Measurements from ENCODE around the gene IFRD1. TPM values are rescaled to one million over a fixed set of nuclear protein-coding genes. Genes with fewer than 3 reads are reported as not detected.
"Not testable (repeated sequence)": the region's sequence is repeated elsewhere in the genome, so short reads cannot be mapped to it uniquely, and the experiment has no call there.

IFRD1 gene
- polyA plus RNA-seq, 5 donors, result 34.9 to 54.2 (median 47.0) TPM

GRCh38 chr7:112511451-112512202, 61.4 kb downstream of the IFRD1 start:
- DNase-seq, result no peak

- no peak for DNase-seq
Observed at GRCh38 chr7:112512451-112513210, 62.4 kb downstream of the IFRD1 start.

GRCh38 chr7:112515989-112516388, 65.7 kb downstream of the IFRD1 start:
- no peak for DNase-seq

- not testable (repeated sequence) for DNase-seq
Observed at GRCh38 chr7:112516418-112516817, 66.2 kb downstream of the IFRD1 start.

- no peak for DNase-seq
Observed at GRCh38 chr7:112517487-112517886, 67.2 kb downstream of the IFRD1 start.

GRCh38 chr7:112520787-112521186, 70.5 kb downstream of the IFRD1 start:
- DNase-seq, result no peak

GRCh38 chr7:112521942-112522341, 71.7 kb downstream of the IFRD1 start:
- DNase-seq, result no peak

- no peak for DNase-seq
Observed at GRCh38 chr7:112523871-112524270, 73.6 kb downstream of the IFRD1 start.

Other genes with a start within 250 kb of the IFRD1 start
- gene DOCK4, start 244.1 kb upstream of the IFRD1 start, polyA plus RNA-seq (ENCODE audit: insufficient read depth in 1 of 5, insufficient read length in 5 of 5, low replicate concordance in 1 of 5), result 10 to 100 TPM; 33.7 to 57.8 (median 51.7) TPM
- 10 to 100 TPM; 24.0 to 39.2 (median 36.3) TPM for gene ZNF277, start 243.8 kb upstream of the IFRD1 start, polyA plus RNA-seq (ENCODE audit: insufficient read depth in 1 of 5, insufficient read length in 5 of 5, low replicate concordance in 1 of 5)
- 1 to 10 TPM; 2.3 to 6.3 (median 3.5) TPM for gene LSMEM1, start 30.5 kb downstream of the IFRD1 start, polyA plus RNA-seq (ENCODE audit: insufficient read depth in 1 of 5, insufficient read length in 5 of 5, low replicate concordance in 1 of 5)